ENCODE data around the gene SNX17. TPM values are rescaled to one million over a fixed set of nuclear protein-coding genes. Genes with fewer than 3 reads are reported as not detected.
"Not testable (repeated sequence)": the region's sequence is repeated elsewhere in the genome, so short reads cannot be mapped to it uniquely, and the experiment has no call there.

SNX17 gene
- 128 and 129 TPM in 2 replicates for total RNA-seq

GRCh38 chr2:27370026-27370815, at the start of gene SNX17, which contains the start of gene EIF2B4:
Gene SNX17 (plus strand): TSS chr2:27370616. CDS start chr2:27370744, 128 bp downstream.
Gene EIF2B4 (minus strand): TSS chr2:27370338. CDS start chr2:27370314, 24 bp downstream.
- intact Hi-C loops (cut with micrococcal nuclease), result loop anchor here (1.0 to 5.0 kb wide), 18 partner anchors 10 to 1502 kb away; partner anchors contain the start of genes ATRAID, CAD, CCDC121 and GPN1

GRCh38 chr2:27320958-27321543, 49.4 kb upstream of the SNX17 start:
- intact Hi-C loops (cut with micrococcal nuclease), result no loop called here

- intact Hi-C loops (cut with micrococcal nuclease), result loop anchor here (1.0 to 2.0 kb wide), 4 partner anchors 58 to 536 kb away; partner anchors contain the start of genes AGBL5, CENPA and ZNF513
Measured at GRCh38 chr2:27322301-27322765, 48.1 kb upstream of the SNX17 start.

- intact Hi-C loops (cut with micrococcal nuclease), result loop anchor here (1.0 to 2.0 kb wide), 18 partner anchors 20 to 820 kb away; partner anchors contain the start of genes AGBL5, ATRAID, CAD and CENPA
Measured at GRCh38 chr2:27322766-27323595, 47.4 kb upstream of the SNX17 start, which contains the start of gene MPV17. Gene MPV17 (minus strand): TSS chr2:27323097. CDS start chr2:27322517, 580 bp downstream.

DNA sequence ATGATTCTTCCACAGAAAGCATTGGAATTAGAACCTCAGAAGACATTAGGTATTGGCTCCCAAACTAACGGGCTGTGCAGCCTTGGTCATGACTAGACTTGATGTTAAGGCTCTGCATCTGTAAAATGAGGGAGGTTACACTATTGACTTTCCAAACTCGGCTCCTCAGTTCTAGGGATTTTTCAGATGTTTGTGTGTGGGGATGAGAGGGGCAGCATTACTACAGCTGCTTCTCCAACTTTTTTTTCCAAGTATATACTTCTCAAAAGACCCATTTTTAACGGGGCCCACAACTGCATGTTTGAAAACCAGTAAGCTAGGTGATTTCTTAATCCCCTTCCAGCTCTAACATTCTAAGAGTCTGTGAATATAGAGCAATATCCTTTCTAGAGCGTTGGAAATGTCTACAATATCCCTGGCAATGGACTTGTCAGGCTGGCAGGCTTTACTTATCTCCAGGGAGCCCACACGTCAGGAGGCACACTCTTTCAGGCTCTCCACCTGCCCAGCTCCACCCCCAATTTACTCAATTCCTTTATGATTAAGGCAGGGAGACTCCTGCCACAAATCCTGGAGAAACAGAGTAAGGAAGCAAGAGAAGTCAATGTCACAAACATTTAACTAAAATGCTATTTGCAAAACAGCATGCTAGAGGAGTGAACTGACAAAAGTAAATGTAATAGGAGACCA, 46.7 kb upstream of the SNX17 start:
- intact Hi-C loops (cut with micrococcal nuclease), result loop anchor here (1.0 to 2.0 kb wide), 17 partner anchors 20 to 820 kb away; partner anchors contain the start of genes AGBL5, ATRAID, CAD and CENPA

GRCh38 chr2:27324720-27325119, 45.7 kb upstream of the SNX17 start:
- intact Hi-C loops (cut with micrococcal nuclease), result no loop called here

GRCh38 chr2:27335311-27335710, 35.1 kb upstream of the SNX17 start:
- intact Hi-C loops (cut with micrococcal nuclease), result no loop called here

DNA sequence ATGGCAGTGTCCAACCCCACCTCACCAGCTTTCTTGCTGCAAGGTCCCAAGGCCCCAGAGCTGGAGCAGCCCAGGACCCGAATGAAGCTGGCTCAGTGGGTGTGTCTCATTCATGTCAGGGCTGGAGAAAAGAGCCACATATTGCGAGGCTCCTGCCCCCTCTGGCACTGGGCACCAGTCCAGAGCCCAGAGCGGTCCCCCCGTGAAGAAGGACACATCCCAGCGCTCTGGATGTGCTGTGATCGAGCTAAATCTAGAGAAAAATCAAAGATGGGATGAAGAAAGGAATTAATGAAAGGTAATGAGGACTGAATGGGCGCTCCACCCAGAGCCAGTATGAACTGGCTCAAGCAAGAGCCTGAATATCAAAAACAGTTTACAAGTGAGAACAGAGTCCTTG, 34.2 kb upstream of the SNX17 start:
- intact Hi-C loops (cut with micrococcal nuclease), result no loop called here

GRCh38 chr2:27347641-27348040, 22.8 kb upstream of the SNX17 start:
- intact Hi-C loops (cut with micrococcal nuclease), result no loop called here

GRCh38 chr2:27350106-27350693, 20.2 kb upstream of the SNX17 start:
- intact Hi-C loops (cut with micrococcal nuclease), result no loop called here

- intact Hi-C loops (cut with micrococcal nuclease), result loop anchor here (1.0 kb wide), 1 partner anchor 140 kb away; the partner anchor contains the start of genes ATRAID and SLC5A6
Measured at GRCh38 chr2:27351802-27352598, 18.4 kb upstream of the SNX17 start.

GRCh38 chr2:27353386-27353761, 17.0 kb upstream of the SNX17 start:
- intact Hi-C loops (cut with micrococcal nuclease), result not testable (repeated sequence)

GRCh38 chr2:27353762-27354596, 16.4 kb upstream of the SNX17 start:
- intact Hi-C loops (cut with micrococcal nuclease), result no loop called here

DNA sequence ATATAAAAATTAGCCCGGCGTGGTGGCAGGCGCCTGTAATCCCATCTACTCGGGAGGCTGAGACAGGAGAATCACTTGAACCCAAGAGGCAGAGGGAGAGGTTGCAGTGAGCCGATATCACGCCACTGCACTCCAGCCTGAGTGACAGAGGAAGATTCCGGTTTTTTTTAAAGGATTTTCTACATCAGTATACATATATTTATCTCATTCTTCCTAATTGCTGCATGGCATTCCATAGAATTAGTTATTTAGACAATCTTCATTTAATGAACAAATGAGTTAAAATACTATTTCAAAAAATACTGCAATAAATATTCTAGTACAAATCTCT, 15.9 kb upstream of the SNX17 start:
- intact Hi-C loops (cut with micrococcal nuclease), result no loop called here

DNA sequence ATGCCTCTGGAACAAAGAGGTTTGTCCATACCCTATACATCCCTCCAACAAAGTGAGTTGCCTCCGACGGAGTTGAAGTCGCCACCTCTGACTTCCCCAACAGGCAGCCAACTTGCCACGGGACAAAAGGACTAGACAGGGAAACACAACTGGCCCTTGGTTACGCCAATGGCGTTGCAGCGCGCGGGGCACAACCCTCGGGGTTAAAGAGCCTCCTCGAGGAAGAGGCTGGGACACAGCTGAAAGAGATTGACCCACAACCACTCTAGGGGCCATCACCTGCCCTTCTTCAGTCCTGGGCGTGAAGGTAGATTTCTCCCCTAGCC, 14.4 kb upstream of the SNX17 start:
- intact Hi-C loops (cut with micrococcal nuclease), result loop anchor here (1.0 to 5.0 kb wide), 16 partner anchors 14 to 571 kb away; partner anchors contain the start of genes AGBL5, ATRAID, CAD and CCDC121

DNA sequence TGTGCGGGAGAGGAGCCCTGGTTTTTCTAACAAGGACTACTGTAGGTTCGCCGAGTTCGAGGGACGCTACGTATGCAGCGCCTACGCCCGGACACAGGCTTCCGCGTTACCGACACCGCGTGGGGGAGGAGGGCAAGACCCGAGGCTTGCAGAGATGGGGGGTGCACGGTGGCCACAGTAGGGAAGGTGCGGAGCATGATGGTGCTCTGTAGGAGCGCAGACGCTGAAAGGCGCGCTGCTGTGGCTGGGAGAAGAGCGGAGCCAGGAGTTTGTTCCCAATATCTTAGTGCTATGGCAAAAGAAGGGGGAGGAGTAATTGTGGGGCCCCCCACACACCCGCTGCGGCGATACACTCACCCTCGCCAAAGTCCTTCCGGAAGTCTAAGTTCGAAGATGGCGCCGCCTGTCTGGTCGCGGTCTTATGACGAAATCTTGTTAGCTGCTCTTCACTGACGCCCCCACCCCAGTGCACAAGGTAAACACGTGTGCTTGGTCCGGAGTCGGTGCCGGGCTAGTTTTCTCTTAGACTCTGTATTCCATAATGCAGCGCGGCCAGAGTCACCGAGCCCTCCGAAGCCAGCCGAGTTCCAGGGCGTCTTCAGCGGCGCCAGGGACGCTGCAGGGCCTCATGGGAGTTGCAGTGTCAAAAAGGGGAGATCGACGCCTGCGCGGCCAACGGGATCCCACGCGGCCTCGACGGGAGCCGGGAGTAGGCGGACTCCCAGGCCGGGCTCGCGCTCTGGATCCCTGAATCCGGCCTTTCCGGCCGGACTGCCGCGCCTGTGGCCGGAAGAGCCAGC, 13.8 kb upstream of the SNX17 start, which contains the start of gene GTF3C2:
Gene GTF3C2, minus strand, starts transcription at position 383 of the 800 bp plus-strand sequence. CDS start 13,210 bp downstream, outside the sequence.
- intact Hi-C loops (cut with micrococcal nuclease), result loop anchor here (1.0 to 5.0 kb wide), 16 partner anchors 14 to 572 kb away; partner anchors contain the start of genes AGBL5, ATRAID, CAD and CCDC121

GRCh38 chr2:27362678-27363420, 7.6 kb upstream of the SNX17 start:
- intact Hi-C loops (cut with micrococcal nuclease), result no loop called here

All from T-helper 1 cell treated with Interleukin-12 subunit alpha and Interleukin-12 subunit beta and Interleukin-4 antibody, amounts not matched to agents 30 ng/mL and 1 ng/mL, for 36 hours (primary cell).